Inferior parietal cortex (tissue), 1 donor: ENCODE measurements around the gene MORN2.

Source experiments
- DNase-seq: peaks from one replicate; pipeline ENCODE4 v3.0.0-alpha.2; 2016; ENCODE audit errors: extremely low spot score

Gene MORN2

DNA sequence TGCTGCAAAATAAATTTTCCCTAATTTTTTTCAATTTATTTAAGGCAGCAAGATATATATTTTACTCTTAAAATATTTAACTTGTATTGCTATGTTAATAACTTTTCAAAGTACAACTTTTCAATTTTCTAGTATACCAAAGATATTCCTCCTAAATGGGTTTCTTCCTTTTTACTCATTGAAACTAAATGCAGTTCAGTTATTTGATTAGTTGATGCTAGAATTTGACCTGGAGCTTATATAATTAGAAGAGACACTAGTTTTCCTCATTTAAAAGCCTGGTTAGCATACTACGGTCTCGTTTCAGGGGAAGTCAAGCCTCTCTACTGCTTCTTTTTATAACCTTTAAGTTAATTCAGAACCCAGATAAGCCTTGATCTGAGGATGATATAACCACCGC lies 13.8 kb downstream of the MORN2 start, which contains the start of gene ARHGEF33:
ARHGEF33 (plus strand) TSS at position 301 of the 400 bp plus-strand sequence. CDS start 29,573 bp downstream, outside the sequence.
- no peak for DNase-seq

DNA sequence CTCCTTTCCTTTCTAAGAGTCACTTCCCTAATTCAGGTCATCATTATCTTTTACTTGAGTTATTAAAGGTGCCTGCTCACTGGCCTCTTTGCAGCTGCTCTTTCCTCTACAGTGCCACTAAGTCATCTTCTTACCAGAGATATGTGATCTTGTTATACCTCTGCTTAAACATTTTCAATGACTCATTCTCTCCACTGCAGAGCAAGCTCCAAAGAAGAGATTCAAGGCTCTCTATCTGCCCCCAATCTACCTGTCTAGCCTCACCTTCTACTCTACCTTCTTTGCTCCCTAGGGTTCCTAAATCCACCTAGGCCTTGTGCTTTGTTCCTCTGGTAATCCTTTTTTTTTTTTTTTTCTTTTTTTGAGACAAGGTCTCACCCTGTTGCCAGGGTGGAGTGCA lies 17.0 kb downstream of the MORN2 start:
- no peak for DNase-seq

DNA sequence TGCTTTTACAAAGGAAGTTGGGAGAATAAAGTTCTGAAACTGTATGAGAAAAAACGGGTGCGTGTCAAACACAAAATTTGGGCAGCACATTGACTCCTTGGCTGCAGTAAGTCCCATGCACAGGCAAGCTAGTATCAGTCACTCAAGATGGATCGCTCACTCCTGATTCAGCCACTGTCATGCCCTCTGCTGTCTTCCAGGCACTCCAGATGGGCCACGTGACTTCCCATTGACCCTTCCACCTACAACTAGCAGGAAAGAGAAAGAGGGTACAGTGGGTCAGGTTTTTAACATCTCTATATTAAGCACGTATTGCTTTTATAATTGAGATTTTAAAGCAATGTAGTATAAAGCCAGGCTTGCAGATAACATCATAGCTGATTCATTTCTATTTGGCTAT lies 22.5 kb downstream of the MORN2 start:
- no peak for DNase-seq

DNA sequence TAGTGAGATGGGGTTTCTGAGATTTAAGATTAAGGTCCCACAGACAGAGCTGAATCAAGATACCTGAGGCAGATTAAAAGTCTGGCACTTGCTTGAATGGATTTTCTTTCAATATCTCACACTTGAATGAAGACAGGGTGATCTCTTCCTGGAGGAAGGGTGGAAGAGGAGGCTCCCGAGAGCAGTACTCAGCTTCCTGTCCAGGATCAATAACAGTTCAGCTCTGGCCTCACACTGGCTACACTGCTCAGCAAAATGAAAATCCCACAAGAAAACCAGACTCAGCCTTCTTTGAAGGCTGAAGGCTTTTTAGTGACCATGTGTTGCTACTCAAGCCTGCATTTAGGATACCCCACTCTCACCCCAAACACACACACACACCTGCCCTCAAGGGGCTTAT lies 24.9 kb downstream of the MORN2 start:
- DNase-seq: no peak

DNA sequence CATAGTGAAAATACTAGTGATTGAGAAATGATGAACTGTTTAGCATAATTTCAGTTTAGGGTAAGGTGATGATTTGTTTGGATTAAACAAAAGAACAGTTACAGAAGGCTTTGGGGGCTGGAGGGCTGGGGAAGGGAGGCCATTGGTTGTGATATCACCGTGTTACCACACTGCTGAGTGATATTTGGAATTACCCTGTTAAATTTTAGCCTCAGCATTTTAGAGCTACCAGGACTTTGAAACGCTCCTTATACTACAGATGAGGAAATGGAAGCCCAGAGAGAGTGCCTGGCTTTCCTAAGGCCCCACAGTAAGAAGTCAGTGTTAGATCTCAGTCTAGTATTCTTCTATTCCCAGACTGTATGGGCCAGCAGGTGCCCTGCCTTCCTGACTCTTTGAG lies 29.5 kb downstream of the MORN2 start:
- DNase-seq: no peak

DNA sequence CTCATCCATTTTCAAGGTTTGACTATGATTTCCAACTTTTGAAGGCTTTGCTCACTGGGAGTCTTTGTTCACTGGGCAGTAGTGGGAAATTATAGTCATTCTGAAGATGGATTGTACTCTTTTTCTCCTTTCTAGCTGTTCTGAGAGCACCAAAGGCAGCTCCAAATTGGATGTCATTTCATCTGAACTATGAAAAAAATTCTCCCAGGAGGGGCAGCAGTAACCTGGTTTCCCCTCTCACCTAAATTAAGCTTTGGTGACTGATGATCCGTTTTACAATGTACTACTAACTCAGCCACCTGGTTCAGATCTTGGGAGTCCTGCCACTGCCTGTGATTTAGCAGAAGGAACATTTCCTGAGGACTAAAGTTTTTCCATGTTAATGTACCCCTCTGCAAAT lies 31.5 kb downstream of the MORN2 start:
- DNase-seq: no peak

DNA sequence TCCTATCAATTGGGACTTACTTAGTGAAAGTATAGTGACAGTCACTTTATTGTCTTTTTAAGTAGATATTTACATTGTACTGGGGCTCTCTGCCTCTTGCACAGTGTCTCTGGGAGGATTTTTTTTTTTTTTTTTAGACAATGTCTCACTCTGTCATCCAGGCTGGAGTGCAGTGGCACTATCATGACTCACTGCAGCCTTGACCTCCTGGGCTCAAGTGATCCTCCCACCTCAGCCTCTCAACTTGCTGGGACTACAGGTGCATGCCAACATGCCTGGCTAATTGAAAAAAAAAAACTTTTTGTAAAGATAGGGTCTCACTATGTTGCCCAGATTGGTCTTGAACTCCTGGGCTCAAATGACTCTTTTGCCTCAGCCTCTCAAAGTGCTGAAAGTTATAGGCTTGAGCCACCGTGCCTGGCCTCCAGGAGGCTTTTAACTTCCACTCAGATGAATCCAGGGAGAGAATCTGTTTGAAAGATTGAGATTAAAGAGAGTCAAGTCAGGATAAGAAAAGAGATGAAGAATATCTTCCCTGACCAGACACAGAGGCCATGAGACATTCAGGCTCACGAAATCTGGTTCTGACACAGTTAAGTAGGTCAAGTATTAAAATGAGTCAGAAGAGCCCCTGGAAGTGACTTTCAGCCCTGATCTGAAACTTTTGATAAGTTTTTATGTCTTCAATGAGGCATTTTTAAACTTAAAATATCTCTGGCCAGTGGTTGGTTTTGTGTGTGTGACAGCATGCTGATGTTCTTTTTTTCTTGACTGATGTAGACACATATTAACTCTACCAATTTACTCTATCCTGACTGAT lies 32.2 kb downstream of the MORN2 start:
- no peak for DNase-seq

DNA sequence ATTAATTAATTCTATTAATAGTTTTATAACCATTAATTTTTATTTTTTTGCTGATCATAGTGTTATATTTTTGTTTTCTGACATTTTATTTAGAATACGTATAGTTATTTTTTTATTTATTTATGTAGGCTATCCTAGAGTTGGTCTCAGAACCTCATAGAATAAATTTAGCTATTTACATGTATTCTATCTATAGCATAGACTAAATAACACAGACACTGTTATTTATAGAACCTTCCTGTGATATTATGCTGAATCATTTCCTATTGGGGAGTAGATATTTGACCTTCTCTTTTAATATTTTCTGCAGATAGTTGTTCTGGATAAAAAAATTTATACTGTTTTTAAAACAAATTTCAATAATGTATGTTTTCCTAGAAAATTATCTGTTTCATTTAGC lies 34.1 kb downstream of the MORN2 start:
- no peak for DNase-seq

DNA sequence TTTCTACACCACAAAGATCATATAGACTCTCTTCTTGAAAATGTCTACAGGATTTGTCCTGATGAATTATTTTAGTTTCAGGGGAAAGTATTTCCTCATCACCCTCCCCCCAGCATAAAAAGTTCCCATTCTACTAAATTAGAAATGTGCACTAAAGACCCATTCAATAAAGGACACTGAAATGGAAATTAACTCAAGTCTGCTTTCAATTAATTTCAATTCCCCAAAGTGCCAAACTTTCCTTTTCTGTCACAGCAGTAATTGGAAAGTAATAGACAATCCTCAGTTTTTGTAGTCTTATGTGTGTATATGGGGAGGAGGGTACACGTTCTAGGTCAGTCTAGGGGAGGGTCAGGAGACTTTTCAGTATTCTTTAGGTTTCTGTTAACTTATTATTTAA lies 35.4 kb downstream of the MORN2 start:
- DNase-seq: no peak

DNA sequence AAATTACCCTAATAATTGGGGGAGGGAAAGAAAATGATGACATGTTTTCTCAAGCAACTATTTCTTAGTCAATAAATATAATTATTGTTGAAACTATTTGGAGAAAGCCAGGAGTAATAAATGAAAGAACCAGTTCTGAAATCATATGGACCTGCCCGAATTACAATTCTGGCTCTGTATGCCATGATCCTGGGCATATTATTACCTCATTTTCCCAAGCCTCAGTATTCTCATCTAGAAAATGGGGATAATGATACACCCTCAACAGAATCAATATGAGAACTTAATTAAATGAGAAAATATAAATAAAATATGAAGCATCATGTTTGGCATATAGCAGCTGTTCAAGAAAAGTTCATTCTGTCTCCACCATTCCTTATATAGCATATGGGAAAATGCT lies 36.8 kb downstream of the MORN2 start:
- no peak for DNase-seq

DNA sequence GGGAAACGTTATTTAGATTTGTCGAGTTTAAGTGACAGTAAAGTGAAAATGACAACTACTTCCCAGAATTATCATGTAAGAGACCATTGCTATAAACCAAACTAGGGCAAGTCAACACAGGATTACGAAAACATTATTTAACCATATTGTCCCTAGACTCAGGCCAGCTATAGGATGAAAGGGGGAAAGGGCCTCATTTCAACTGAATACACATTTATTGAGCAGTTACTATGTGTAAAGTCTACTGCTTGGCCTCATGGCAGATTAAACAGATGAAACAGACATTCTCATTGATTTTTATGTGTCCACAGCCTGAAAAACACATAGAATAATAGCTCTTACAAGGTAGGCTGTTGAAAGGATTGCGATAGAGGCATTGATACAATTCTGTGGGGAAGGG lies 46.6 kb downstream of the MORN2 start:
- no peak for DNase-seq

DNA sequence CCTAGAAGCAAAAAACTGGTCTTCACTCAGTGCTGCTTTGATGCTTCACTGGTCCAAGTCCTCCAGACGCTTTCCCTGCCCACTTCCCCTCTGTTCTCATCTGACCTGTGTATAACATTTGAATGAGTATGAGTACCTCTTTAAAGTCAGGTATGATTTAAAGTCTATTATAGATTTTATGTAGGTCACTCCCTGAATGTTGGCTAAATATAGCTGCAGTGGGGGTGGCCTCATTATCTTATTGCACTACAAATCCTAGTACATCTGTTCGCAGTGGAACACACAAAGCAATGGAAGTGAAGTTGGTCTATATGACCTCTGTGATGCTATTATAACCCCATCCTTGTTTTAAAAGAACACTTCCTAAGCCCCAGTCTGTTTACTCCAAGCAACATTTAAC lies 47.1 kb downstream of the MORN2 start:
- DNase-seq: no peak

DNA sequence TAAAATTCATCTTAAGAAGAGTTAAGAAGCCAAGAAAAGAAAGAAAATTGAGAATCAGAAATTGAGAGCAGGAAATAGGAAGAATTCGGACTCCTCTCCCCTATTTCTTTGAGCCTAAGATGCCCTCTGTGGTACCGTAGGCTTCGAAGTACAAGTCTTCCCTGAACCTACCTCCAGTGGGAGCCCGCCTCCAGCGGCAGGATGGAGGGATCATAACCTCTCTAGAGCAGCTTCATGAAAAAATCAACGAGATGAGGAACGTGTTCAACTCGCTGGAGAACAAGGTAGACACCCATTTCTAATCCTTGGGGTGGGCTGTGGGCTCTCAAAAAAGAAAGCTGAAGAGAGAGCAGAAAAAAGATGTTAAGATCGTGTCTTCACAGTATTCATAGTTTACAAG lies 50.2 kb downstream of the MORN2 start:
- no peak for DNase-seq

DNA sequence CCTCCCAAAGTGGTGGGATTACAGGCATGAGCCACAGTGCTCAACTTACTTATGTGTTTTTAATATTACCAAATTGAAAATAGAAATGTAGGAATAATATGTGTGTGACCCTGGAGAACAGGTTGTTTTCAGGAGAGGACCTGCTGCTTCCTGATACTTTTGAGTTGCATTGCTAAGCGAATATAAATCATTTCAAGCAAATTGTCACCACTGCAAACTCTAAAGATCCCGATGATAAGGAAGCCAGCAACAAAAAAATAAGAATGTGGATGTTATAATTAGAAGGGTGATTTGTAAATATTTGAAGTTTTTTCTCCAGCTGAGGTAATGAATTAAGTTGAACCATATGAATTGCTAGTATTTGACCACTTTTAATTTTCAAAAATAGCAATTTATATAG lies 54.8 kb downstream of the MORN2 start:
- no peak for DNase-seq
